Ureter (tissue), 1 donor: ENCODE results near the gene PSEN1. TPM values are rescaled to one million over a fixed set of nuclear protein-coding genes. Genes with fewer than 3 reads are reported as not detected.

Experiments
- DNase-seq: peaks from one replicate; pipeline ENCODE4 v3.0.0-alpha.2; 2020; ENCODE audit warnings: low spot score
- total RNA-seq: library from RNA; stranded (reverse); gene quantifications from one replicate; pipeline ENCODE4 v1.2.4, GENCODE V29; 2023
- donor health status: DM: yes; HTN: yes; CAD: no.

PSEN1 gene
- total RNA-seq, 1 donor from 2014 or later = 71.1 TPM

- peak; percentile 72 for DNase-seq
Observed at GRCh38 chr14:73239393-73240241, 103.3 kb downstream of the PSEN1 start.

DNA sequence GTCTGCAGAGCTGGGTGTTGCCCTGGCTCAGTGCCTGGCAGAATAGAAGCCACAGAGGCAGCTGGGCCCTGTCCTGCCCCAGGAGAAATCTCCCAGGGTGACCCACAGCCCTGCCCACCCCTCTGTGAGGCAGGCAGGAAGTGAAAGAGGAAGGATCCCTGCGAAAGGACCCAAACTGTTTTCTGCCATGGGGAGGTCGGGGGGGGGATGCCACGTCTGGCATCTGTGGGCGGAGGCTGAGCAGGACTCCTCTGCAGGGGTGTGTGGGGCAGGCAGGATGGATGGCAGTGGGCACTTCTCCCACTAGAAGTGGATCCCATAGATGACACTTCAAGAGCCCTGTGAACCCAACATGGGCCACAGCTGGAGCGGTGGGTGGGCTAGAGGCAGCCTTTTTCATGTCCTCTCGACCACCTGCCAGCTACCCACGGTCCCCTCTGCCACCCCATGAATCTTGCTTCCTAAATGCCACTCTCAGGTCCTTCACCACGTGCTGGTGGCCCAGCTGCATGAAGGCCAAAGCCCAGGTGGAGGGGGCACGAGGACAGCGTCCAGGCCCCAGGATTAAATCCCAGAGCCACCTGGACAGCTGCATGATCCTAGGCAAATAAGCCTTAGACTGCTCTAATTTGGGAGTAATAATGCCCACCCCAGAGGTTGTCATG, 104.6 kb downstream of the PSEN1 start:
- DNase-seq = no peak

DNA sequence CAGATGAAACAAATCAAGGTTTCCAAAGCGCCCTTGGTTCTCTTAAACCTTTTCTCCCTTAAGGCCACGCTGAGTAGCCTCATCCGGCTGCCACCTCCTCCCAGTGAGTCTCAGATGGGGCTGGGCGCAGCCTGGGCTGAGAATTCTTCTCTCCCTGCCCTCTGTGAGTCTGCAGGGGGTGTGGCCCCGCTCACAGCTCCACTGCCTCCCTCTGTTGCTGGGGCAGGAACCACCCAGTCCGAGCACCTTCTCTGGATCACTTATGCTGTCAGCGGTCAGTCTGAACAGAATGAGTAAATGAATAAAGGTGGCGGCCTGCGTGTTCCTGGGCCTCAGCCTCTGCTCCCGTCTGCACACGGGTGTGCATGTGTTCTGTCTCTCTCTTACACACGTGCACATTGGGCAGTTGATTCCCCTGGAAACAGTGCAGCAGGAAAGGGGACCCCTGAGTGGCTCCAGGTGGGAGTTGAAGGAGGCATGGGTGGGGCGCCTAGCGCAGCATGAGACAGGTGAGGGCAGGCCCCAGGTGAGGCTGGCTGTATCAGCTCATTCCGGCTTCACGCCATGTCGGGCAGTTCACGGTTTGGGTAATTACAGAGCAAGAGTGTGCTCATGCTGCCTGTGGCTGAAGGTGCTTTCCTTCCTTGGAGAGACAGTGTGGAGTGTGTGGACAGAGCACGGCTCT, 105.3 kb downstream of the PSEN1 start:
- DNase-seq = no peak

DNA sequence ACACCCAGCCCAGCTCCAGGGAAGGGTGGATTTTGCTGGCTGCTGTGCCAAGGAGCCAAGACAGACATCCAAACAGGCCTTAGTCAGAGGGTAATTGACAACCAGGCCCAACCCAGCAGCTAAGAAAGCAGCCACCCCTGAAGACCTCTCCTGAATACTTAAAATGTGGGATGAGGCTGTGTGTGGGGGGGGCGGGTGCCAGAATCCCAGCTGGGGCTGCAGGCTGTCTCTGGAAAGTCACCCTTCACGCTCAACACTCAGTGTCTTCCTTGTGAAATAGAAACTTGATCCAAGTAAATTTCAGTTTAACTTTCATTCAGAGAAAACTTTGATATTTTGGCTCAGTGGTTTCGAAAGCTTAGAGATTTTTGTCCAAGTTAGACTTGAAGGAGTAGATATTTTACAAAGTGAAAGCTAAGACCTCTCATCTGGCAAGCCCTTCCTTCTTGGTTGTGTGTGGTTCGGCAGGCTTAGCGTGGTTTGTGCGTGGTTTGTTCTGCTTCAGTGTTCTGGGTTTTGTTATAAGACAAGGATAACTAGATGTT, 106.1 kb downstream of the PSEN1 start:
- no peak for DNase-seq

DNA sequence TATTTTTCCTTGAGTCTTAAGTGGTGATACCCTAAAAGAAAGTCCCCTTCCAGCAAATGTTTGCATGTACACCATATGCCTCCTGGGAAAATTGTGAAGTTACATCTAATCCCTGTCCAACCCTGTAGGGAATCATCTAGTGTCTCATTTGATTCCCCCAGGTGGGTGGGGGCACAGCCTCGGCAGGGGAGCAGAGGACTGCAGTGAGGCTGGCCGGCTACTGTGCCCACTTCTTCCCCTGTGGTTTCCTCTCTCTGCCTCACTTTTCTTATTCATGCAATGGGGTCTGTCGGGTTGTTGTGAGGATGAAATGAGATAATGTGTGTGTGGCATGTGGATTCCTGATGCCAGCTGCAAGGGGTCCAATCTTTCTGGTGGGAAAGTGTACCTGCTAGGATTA, 107.0 kb downstream of the PSEN1 start:
- DNase-seq = no peak

- DNase-seq = no peak
Observed at GRCh38 chr14:73243748-73244147, 107.4 kb downstream of the PSEN1 start.

GRCh38 chr14:73244541-73245290, 108.4 kb downstream of the PSEN1 start:
- no peak for DNase-seq

DNA sequence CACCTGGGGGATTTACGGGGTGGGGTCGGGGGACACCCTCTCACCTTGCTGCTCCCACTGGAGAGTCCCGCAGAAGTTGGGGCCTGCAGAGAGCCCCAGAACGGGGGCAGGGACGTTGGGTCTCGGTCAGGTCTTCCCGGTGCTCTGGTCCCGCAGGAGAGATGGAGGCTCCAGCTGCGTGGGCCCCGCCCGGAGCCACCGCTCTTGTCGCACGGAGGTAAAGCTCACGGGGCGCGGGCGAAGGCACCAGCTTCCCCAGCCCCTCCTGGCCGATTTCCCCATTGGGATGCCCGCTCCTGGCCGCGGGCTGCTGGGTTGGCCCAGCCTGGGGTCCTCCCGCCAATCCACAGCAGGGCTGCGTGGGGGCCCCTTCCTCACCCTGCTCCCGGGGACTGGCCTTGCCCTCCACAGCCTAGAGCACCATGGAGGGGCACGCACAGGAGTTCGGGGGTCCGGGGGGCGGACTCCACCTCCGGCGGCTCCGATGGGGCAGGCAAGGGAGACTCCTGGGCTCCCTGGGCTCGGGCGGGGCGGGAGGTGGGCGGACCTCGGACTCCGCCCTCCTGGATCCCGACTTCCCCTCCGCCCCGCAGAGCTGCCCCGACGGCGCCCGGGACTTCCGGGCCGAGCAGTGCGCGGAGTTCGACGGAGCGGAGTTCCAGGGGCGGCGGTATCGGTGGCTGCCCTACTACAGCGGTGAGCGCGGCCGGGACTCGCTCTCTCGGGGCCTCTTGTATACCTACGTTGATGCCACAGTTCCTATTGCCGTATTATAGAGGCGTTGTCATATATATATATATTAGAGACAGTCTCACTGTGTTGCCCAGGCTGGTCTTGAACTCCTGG, 109.4 kb downstream of the PSEN1 start:
- no peak for DNase-seq

DNA sequence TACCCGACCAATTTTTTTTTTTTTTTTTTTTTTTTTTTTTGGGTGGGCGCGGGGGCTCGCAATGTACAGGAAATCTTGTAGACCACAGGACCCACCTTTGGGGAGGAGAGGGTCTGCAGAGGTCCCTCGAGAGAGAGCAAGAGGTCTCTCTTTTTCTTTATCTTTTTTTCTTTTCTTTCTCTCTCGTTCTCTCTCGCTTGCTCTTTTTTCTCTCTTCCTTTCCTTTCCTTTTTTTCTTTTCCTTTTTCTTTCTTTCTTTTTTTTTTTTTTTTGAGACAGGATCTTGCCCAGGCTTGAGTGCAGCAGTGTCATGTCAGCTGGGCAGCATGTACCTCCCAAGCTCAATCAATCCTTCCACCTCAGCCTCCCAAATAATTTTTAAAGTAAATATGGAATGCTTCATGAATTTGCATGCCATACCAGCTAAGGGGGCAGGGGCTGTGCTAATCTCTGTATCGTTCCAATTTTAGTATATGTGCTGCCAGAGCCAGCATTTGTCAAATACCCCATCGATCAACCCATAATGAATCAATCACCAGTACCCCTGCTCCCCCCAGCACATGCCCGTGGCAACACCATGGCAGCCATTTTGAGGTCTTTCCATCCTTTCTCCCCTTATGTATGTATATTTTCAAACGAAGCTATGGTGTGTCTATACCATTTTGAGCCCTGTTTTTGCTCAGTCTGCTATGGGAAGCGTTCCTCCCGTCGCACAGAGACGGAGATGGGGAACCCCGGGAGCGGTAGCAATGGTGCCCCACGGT, 110.3 kb downstream of the PSEN1 start:
- no peak for DNase-seq

GRCh38 chr14:73248108-73248868, 112.0 kb downstream of the PSEN1 start:
- no peak for DNase-seq

GRCh38 chr14:73249108-73249507, 112.8 kb downstream of the PSEN1 start:
- no peak for DNase-seq

DNA sequence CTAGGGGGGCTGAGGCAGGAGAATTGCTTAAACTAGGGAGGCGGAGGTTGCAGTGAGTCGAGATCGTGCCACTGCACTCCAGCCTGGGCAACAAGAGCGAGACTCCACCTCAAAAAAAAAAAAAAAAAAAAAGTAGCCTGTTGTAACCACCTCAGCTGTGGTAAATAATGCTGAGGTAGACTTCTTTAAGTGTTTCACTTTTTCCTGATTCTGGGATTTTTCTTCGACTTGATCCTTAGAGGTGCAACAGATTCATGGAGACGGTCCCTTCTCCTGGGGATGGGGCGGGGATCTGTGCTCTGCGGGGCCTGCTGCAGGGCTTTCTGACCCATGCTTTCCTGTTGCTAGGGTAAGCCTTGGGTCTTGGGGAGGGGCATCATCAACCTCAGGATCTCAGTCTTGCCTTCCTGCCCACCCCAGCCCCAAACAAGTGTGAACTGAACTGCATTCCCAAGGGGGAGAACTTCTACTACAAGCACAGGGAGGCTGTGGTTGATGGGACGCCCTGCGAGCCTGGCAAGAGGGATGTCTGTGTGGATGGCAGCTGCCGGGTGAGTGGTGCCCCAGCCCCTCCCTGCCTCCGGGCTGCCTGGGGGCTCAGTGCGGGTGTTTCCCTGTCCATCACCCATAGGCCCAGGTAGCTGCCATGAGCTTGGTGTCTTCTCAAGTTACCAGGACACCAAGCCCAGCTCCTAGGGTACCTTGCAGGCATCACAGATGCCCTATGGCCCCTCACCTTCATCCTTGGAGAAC, 113.4 kb downstream of the PSEN1 start:
- no peak for DNase-seq

DNA sequence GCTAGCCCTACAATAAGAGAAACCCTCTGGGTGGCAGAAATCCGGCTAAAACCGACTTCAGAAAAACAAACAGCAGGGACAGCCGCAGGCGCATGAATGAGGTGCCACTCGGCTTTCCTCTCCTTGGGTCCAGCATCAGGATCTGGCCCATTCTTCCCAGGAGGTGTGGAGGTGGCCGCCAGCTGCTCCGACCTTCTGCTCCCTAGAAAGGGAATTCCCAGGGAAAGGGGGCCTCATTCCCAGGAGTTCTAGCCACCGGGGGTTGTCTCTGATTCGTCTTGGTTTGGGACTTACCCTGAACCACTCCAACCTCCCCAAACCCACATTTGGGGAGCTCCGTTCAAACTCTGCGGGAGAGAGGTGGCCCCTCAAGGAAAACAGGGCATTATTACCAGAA, 114.0 kb downstream of the PSEN1 start:
- no peak for DNase-seq

DNA sequence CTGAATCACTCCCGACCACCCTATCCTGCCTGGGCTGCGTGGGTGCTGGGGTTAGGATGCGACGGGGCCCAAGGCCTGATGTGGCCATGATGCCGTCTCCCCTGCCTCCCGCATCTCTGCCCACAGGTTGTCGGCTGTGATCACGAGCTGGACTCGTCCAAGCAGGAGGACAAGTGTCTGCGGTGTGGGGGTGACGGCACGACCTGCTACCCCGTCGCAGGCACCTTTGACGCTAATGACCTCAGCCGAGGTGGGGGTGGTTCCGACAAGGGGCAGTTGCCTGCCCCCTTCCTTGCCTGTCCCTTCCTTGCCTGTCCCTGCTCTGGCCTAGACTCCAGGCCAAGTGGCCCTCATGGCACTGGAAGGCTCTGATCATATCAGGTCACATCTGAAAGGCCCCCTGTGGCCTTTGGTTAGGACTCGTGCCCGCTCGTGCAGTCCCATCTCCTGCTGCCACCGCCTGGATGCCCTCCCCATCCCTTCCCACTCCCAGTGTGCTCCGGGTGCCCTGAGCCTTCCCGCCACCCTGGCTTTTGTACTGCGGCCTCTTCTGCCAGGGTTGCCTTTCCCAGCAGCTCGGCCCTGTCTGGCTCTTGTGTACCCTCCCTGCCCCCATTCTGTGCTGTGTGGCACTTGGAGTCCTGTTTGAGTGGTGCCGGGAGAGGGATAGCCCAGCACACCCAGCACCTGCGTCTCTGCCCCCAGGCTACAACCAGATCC, 114.6 kb downstream of the PSEN1 start:
- no peak for DNase-seq

DNA sequence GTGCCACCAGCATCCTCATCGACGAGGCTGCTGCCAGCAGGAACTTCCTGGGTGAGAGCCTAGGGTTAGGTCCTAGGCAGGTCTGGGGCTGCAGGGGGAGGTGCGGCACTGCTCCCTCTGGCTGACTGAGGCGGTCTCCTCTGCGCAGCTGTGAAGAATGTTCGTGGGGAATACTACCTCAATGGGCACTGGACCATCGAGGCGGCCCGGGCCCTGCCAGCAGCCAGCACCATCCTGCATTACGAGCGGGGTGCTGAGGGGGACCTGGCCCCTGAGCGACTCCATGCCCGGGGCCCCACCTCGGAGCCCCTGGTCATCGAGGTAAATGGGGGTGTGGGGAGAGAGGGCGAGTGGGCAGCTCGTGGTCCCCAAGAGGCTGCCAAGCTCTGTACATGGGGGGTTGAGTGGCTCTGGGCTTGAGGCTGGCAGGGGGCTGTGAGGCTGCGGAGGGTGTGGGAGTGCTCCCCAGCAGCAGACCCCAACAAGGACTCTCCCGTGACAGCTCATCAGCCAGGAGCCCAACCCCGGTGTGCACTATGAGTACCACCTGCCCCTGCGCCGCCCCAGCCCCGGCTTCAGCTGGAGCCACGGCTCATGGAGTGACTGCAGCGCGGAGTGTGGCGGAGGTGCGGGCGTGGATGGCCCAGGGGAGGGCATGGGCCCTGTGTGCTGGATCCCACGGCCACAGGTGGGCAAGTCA, 115.4 kb downstream of the PSEN1 start:
- no peak for DNase-seq

DNA sequence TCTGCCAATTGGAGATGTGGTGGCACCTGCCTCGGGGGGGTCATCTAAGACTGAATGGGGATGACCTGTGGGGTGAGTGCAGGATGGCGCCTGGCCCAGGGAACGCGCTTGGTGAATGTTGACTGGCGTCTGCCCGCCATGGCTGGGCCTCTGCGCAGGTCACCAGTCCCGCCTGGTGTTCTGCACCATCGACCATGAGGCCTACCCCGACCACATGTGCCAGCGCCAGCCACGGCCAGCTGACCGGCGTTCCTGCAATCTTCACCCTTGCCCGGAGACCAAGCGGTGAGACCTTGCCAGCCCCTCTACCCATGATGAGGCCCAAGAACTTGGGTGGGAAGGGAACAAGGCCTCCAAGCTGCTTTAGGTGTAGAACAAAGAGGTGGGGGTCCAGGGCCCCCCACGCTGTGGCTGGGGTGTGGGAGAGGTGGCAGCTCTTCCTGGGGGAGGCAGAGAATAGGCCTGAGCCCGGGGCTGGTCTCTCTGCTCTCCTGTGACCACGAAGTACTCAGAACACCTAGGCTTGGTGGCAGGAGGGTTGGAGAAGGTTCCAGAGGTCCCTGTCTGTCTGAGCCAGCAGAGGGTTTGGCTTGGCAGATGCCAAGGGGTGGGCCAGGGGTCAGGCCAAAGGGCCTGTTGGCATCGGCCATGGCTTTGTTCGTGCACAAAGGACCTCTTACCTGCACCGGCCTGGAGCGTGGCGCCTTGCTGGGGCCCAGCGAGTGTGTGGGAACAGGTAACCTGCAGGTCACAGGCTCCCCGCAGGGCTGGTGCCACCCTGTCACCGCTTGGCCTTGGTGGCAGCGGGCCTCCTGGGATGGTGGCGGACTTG, 116.4 kb downstream of the PSEN1 start:
- DNase-seq = no peak

DNA sequence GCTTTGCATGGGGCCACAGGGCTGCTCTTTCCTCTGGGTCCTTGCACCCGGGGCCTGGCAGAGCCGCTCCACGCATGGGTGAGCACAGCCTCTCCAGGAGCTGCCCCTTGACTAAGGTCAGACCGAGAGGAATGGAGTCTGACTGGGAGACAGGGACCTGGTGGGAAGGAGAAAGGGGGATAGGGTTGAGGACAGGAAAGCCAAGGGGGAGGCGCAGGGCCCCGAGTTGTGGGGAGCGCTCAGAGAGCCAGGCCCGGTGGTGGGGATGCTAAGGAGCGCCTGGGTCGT, 117.0 kb downstream of the PSEN1 start:
- DNase-seq = no peak
